ENCODE results near the gene SNAP29. TPM values are rescaled to one million over a fixed set of nuclear protein-coding genes. Genes with fewer than 3 reads are reported as not detected.

The SNAP29 gene
- total RNA-seq: 10 to 100 TPM; 17.6 to 27.0 (median 22.4) TPM
- long read RNA-seq, full-length matches to known transcripts: 10 of 12 reads
- long read RNA-seq, partial matches to known transcripts: 0 of 12 reads
- long read RNA-seq, other reads (novel, unspliced or antisense): 2 of 12 reads

GRCh38 chr22:20858615-20859416 lies at the start of gene SNAP29, which contains the start of gene PI4KA:
Gene SNAP29 (plus strand): TSS chr22:20859007. CDS start chr22:20859111, 104 bp downstream.
Gene PI4KA (minus strand): TSS chr22:20858811. CDS start chr22:20858725, 86 bp downstream.
- DNase-seq: peak; percentile 99 to 100 (median 99)
- TF ChIP-seq POLR2A (IDR thresholded peaks at IDR 0.05) (peak; percentile 95), CTCF (IDR thresholded peaks at IDR 0.05) (peak in 2 of 4 donors; percentile 26 to 27)
- 0% methylated on average over 7 of the region's 100 CpGs for WGBS (ENCODE audit: insufficient coverage, low coverage, low lambda C conversion rate, missing lambda C conversion rate)
- H3K27me3 ChIP-seq: no peaks in the 10 kb centered on the region
- peaks cover 0 to 31% (median 9%) of the 10 kb centered on the region in 4 donors for H3K4me1 ChIP-seq
- peak; percentile 93 to 98 (median 96) for ATAC-seq
- H3K36me3 ChIP-seq: no peaks in the 10 kb centered on the region
- H3K9me3 ChIP-seq: no peaks in the 10 kb centered on the region
- peak within 1 kb of the TSS; percentile 83 to 97 (median 85) for H3K4me3 ChIP-seq
- H3K27ac ChIP-seq: peak within 1 kb of the TSS; percentile 72 to 89 (median 88)
- intact Hi-C loops (cut with DNase I): no loop called here

GRCh38 chr22:20809538-20810185 lies 49.1 kb upstream of the SNAP29 start:
- H3K36me3 ChIP-seq: peaks cover 0 to 72% (median 23%) of the 10 kb centered on the region in 4 donors
- no peak for TF ChIP-seq CTCF (IDR thresholded peaks at IDR 0.05)
- TF ChIP-seq POLR2A (IDR thresholded peaks at IDR 0.05): no peak
- peak in 1 of 3 donors; percentile 19 for DNase-seq
- H3K27me3 ChIP-seq: no peaks in the 10 kb centered on the region
- 80% methylated on average over 1 of the region's 6 CpGs for whole genome bisulfite sequencing (ENCODE audit: insufficient coverage, low coverage, low lambda C conversion rate, missing lambda C conversion rate)
- no peaks in the 10 kb centered on the region for H3K4me1 ChIP-seq
- H3K4me3 ChIP-seq: no peak overlapping the region
- ATAC-seq: no peak
- no peaks in the 10 kb centered on the region for H3K9me3 ChIP-seq
- H3K27ac ChIP-seq: no peak overlapping the region
- intact Hi-C loops (cut with DNase I): no loop called here

- Histone ChIP-seq H3K9me3 (no peaks in the 10 kb centered on the region), H3K27ac (no peak overlapping the region), H3K4me3 (no peak overlapping the region), H3K27me3 (no peaks in the 10 kb centered on the region), H3K36me3 (peaks cover 0 to 67% (median 21%) of the 10 kb centered on the region in 4 donors), H3K4me1 (no peaks in the 10 kb centered on the region)
- DNase-seq (peak in 1 of 3 donors; percentile 18), ATAC-seq (no peak)
- no peak for TF ChIP-seq CTCF (IDR thresholded peaks at IDR 0.05)
- no peak for TF ChIP-seq POLR2A (IDR thresholded peaks at IDR 0.05)
- intact Hi-C loops (cut with DNase I): no loop called here
- 91% methylated on average over 7 of the region's 9 CpGs for WGBS (ENCODE audit: insufficient coverage, low coverage, low lambda C conversion rate, missing lambda C conversion rate)
These were observed 48.2 kb upstream of the SNAP29 start for GRCh38 chr22:20810645-20811044.

- no peak overlapping the region for H3K27ac ChIP-seq
- intact Hi-C loops (cut with DNase I): no loop called here
- no peaks in the 10 kb centered on the region for H3K9me3 ChIP-seq
- ATAC-seq (no peak), DNase-seq (peak in 1 of 3 donors; percentile 6)
- peaks cover 0 to 69% (median 19%) of the 10 kb centered on the region in 4 donors for H3K36me3 ChIP-seq
- TF ChIP-seq CTCF (IDR thresholded peaks at IDR 0.05) (no peak), POLR2A (IDR thresholded peaks at IDR 0.05) (no peak)
- WGBS (ENCODE audit: insufficient coverage, low coverage, low lambda C conversion rate, missing lambda C conversion rate): 86% methylated on average over 1 of the region's 1 CpG
- H3K4me1 ChIP-seq: no peaks in the 10 kb centered on the region
- no peaks in the 10 kb centered on the region for H3K27me3 ChIP-seq
- no peak overlapping the region for H3K4me3 ChIP-seq
These were observed 47.6 kb upstream of the SNAP29 start for GRCh38 chr22:20811171-20811570.
